ENCODE results near the gene VPS4B. TPM values are rescaled to one million over a fixed set of nuclear protein-coding genes. Genes with fewer than 3 reads are reported as not detected.

The VPS4B gene
- total RNA-seq, 1 donor from 2014 or later = 57.2 TPM

DNA sequence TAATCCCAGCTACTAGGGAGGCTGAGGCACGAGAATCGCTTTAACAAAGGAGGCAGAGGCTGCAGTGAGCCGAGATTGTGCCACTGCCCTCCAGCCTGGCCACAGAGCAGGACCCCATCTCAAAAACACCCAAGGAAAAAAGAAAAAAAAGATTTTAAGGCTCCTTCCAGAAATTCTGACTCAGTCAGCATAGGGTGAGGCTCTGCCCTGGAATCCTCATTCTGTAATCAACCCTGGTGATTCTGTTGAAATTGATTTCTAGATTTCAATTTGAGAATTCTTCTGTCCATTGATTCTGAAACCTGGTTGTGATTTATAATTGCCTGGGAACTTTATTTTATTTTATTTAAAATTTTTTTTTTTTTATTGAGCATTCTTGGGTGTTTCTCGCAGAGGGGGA, 27.1 kb upstream of the VPS4B start:
- Mint-ChIP-seq H3K4me1 (ENCODE audit: unreplicated experiment) (peaks cover 28% of the 10 kb centered on the region), H3K36me3 (no peaks in the 10 kb centered on the region), H3K27me3 (no peaks in the 10 kb centered on the region), H3K27ac (no peak overlapping the region), H3K4me3 (no peak overlapping the region), H3K9me3 (peaks cover 9% of the 10 kb centered on the region)
- DNase-seq (ENCODE audit: extremely low spot score, unreplicated experiment) = no peak
- TF ChIP-seq, protein P1, sequence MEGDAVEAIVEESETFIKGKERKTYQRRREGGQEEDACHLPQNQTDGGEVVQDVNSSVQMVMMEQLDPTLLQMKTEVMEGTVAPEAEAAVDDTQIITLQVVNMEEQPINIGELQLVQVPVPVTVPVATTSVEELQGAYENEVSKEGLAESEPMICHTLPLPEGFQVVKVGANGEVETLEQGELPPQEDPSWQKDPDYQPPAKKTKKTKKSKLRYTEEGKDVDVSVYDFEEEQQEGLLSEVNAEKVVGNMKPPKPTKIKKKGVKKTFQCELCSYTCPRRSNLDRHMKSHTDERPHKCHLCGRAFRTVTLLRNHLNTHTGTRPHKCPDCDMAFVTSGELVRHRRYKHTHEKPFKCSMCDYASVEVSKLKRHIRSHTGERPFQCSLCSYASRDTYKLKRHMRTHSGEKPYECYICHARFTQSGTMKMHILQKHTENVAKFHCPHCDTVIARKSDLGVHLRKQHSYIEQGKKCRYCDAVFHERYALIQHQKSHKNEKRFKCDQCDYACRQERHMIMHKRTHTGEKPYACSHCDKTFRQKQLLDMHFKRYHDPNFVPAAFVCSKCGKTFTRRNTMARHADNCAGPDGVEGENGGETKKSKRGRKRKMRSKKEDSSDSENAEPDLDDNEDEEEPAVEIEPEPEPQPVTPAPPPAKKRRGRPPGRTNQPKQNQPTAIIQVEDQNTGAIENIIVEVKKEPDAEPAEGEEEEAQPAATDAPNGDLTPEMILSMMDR (conservative IDR thresholded peaks at IDR 0.05) = no peak

DNA sequence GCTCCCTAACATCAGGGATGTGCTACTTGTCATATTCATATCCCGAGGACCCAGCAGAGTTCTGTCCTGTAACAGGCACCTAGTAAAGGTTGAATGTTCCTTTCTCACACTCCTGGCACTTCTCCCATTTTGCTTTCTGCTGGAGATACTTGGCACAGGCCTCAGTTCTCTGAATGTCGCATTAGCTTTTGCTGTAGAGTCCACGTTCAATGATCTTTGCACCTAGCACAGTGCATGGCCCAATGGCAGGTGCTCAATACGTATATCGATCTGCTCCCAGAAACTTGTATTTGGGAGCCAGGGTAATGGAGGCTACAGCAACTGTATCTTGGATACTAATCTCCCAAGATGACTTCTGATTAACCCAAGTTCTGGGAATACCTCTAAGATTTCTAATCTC, 24.8 kb upstream of the VPS4B start:
- TF ChIP-seq, protein P1 (conservative IDR thresholded peaks at IDR 0.05) = no peak
- no peak for DNase-seq (ENCODE audit: extremely low spot score, unreplicated experiment)
- H3K9me3 Mint-ChIP-seq = no peaks in the 10 kb centered on the region
- no peak overlapping the region for H3K4me3 Mint-ChIP-seq
- no peaks in the 10 kb centered on the region for H3K27me3 Mint-ChIP-seq
- H3K27ac Mint-ChIP-seq = no peak overlapping the region
- peaks cover 8% of the 10 kb centered on the region for H3K4me1 Mint-ChIP-seq (ENCODE audit: unreplicated experiment)
- H3K36me3 Mint-ChIP-seq = no peaks in the 10 kb centered on the region

- TF ChIP-seq, protein P1 (conservative IDR thresholded peaks at IDR 0.05) = no peak
- DNase-seq (ENCODE audit: extremely low spot score, unreplicated experiment) = no peak
- Mint-ChIP-seq H3K4me1 (ENCODE audit: unreplicated experiment) (peaks cover under 1% of the 10 kb centered on the region), H3K27ac (no peak overlapping the region), H3K36me3 (no peaks in the 10 kb centered on the region), H3K4me3 (no peak overlapping the region), H3K9me3 (no peaks in the 10 kb centered on the region), H3K27me3 (no peaks in the 10 kb centered on the region)
Measured at GRCh38 chr18:63446266-63446665, 24.0 kb upstream of the VPS4B start.

DNA sequence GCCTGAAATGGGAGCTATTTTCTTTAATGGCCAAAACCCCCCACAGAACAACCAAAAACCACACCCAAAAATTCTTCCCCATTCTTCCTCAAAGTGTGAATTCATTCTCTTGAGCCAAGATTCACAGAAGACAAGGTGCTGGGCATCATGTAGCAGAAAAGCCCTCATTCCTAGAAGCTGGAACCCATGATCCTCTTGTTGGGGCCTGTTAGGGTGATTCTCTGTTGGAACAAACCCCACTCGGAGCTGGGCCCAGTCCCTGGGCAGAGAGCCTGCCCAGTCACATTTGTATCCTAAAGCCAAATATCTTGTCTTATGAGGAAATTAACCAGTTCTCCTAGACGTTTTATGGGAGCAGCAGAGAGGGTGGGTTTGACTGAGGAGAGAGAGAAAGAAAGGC, 22.8 kb upstream of the VPS4B start:
- H3K27me3 Mint-ChIP-seq = no peaks in the 10 kb centered on the region
- DNase-seq (ENCODE audit: extremely low spot score, unreplicated experiment) = no peak
- peak overlapping the region; percentile 49 for H3K27ac Mint-ChIP-seq
- H3K9me3 Mint-ChIP-seq = no peaks in the 10 kb centered on the region
- TF ChIP-seq, protein P1 (conservative IDR thresholded peaks at IDR 0.05) = no peak
- H3K4me1 Mint-ChIP-seq (ENCODE audit: unreplicated experiment) = no peaks in the 10 kb centered on the region
- H3K36me3 Mint-ChIP-seq = no peaks in the 10 kb centered on the region
- no peak overlapping the region for H3K4me3 Mint-ChIP-seq

DNA sequence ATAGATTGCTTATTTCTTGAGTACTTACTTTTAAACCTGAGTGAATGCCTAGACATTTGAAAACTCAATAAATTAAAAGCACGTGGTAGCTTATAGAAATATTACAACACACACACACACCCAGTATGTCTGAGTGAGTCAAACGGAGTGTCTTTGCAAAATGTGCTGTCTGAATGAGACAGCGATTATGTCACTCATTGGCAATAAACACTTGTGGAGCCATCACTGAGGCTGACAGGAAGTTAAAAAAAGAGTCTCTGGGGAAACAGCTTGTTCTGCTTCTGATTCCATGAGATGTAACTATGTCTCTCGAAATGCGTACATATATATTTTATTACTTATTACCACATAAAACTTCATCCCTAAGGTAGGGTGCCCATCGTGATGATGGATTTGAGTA, 22.3 kb upstream of the VPS4B start:
- TF ChIP-seq, protein P1 (conservative IDR thresholded peaks at IDR 0.05) = no peak
- no peak for DNase-seq (ENCODE audit: extremely low spot score, unreplicated experiment)
- H3K27ac Mint-ChIP-seq = peak overlapping the region; percentile 70
- no peak overlapping the region for H3K4me3 Mint-ChIP-seq
- no peaks in the 10 kb centered on the region for H3K9me3 Mint-ChIP-seq
- H3K36me3 Mint-ChIP-seq = no peaks in the 10 kb centered on the region
- H3K4me1 Mint-ChIP-seq (ENCODE audit: unreplicated experiment) = no peaks in the 10 kb centered on the region
- H3K27me3 Mint-ChIP-seq = no peaks in the 10 kb centered on the region

- H3K36me3 Mint-ChIP-seq = no peaks in the 10 kb centered on the region
- no peaks in the 10 kb centered on the region for H3K9me3 Mint-ChIP-seq
- no peak overlapping the region for H3K4me3 Mint-ChIP-seq
- TF ChIP-seq, protein P1 (conservative IDR thresholded peaks at IDR 0.05) = no peak
- no peaks in the 10 kb centered on the region for H3K27me3 Mint-ChIP-seq
- peak overlapping the region; percentile 70 for H3K27ac Mint-ChIP-seq
- no peak for DNase-seq (ENCODE audit: extremely low spot score, unreplicated experiment)
- peaks cover 5% of the 10 kb centered on the region for H3K4me1 Mint-ChIP-seq (ENCODE audit: unreplicated experiment)
Measured at GRCh38 chr18:63443829-63444228, 21.6 kb upstream of the VPS4B start.

Data from type B pancreatic cell (in vitro differentiated cells).